NCI-H2171 (cell line): ENCODE results near the gene LMOD3.

ENCODE experiments used
- DNase-seq: peaks from one replicate; lab custom pipeline; 2025; lab: John Stamatoyannopoulos, UW

The LMOD3 gene

GRCh38 chr3:69058180-69058946 lies 64.0 kb downstream of the LMOD3 start:
- DNase-seq = no peak
